Fibroblast of lung (primary cell): Measurements from ENCODE around the gene TPSG1.

Experiments
- EZH2 ChIP-seq: IDR thresholded peaks from 2 replicates; pipeline ENCODE4 v1.5.1; 2012; ENCODE audit warnings: low read length, control low read depth, mild to moderate bottlenecking; ENCODE audit errors: missing control alignments
- TF ChIP-seq, protein P1 (sequence below), 2 donors: IDR thresholded peaks in 1 of 2; conservative IDR thresholded peaks in 1 of 2; 1 replicate in 1 of 2; 2 replicates in 1 of 2; pipeline ENCODE4 v1.5.1; 2011 to 2012; ENCODE audit warnings: low read length in 2 of 2, control low read depth in 1 of 2, inconsistent platforms in 1 of 2, low read depth in 1 of 2, mild to moderate bottlenecking in 1 of 2

DNA sequence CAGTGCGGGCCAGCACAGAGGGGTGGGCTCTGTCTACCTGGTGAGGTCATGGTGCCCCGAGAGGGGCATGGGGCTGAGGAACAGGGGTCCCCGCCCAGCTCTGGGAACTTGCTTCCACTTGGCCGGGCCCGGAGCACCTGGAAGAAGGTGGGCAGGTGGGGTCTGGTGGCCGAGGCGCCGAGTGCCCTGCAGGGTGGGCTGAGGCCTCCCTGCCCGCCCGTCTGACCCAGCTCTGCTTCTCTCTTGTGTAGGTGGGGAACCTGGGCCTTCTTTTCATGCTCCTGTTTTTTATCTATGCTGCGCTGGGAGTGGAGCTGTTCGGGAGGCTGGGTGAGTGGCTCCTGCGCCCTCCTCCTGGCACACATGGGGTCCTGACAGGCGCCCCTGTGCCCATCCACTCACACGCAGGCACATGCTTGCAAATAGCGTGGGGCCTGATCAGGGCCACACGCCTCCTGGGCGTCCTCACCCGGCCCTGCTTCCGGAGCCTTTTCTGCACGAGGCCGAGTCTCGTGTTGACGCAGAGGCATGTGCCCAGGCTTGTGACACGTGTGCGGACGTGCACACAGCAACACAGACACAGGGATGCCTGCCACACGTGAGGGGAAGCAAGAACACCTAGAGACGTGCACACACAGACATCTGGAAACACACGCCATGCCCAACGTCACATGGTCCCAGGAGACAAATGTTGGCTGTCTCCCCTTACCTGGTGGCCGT, 8.2 kb downstream of the TPSG1 start:
- TF ChIP-seq, protein P1, sequence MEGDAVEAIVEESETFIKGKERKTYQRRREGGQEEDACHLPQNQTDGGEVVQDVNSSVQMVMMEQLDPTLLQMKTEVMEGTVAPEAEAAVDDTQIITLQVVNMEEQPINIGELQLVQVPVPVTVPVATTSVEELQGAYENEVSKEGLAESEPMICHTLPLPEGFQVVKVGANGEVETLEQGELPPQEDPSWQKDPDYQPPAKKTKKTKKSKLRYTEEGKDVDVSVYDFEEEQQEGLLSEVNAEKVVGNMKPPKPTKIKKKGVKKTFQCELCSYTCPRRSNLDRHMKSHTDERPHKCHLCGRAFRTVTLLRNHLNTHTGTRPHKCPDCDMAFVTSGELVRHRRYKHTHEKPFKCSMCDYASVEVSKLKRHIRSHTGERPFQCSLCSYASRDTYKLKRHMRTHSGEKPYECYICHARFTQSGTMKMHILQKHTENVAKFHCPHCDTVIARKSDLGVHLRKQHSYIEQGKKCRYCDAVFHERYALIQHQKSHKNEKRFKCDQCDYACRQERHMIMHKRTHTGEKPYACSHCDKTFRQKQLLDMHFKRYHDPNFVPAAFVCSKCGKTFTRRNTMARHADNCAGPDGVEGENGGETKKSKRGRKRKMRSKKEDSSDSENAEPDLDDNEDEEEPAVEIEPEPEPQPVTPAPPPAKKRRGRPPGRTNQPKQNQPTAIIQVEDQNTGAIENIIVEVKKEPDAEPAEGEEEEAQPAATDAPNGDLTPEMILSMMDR (conservative IDR thresholded peaks at IDR 0.05 in 1 of 2, IDR thresholded peaks at IDR 0.05 in 1 of 2; ENCODE audit: low read depth in 1 of 2, low read length in 2 of 2) = no peak
- TF ChIP-seq EZH2 = no peak
